Caco-2 (cell line): ENCODE data around the gene CEP83. TPM values are rescaled to one million over a fixed set of nuclear protein-coding genes. Genes with fewer than 3 reads are reported as not detected.

Source experiments
- BruUV-seq: library from RNA; stranded (reverse); fragments of 400-500 nt; replicated peaks from 2 replicates; lab custom pipeline; 2021; lab: Mats Ljungman, UMichigan
- CTCF ChIA-PET: fragments of 300-600 bp; sonication (Branson Sonifier 250); formaldehyde crosslinking; loops from one replicate; lab custom pipeline; 2022; ENCODE audit warnings: antibody characterized with exemption; lab: Charles Lee
- POLR2A ChIA-PET: fragments of 300-600 bp; sonication (Branson Sonifier 250); formaldehyde crosslinking; loops from one replicate; lab custom pipeline; 2022; ENCODE audit warnings: antibody characterized with exemption; lab: Charles Lee
- DNase-seq, 2 experiments: peaks; one replicate each; pipeline versions ENCODE4 v3.0.0 to v3.0.0-alpha.2; 2020 to 2022
- H3K27me3 ChIP-seq: replicated peaks from 2 replicates; pipeline ENCODE4 v1.6.0; 2011; ENCODE audit warnings: low read length; ENCODE audit not compliant: control insufficient read depth, insufficient read depth
- H3K36me3 ChIP-seq: 2 replicates; pipeline ENCODE4 v1.5.1; 2011; ENCODE audit warnings: low read length; ENCODE audit not compliant: control insufficient read depth, insufficient read depth
- H3K4me1 ChIP-seq: fragments of 250-450 bp; sonication (Bioruptor Pico); 2 replicates; pipeline ENCODE4 v1.5.1; 2020; ENCODE audit warnings: mild to moderate bottlenecking
- H3K4me3 ChIP-seq: 2 replicates; pipeline ENCODE4 v1.5.1; 2011; ENCODE audit warnings: low read depth, mild to moderate bottlenecking, control low read depth, low read length
- H3K9me3 ChIP-seq: fragments of 250-450 bp; sonication (Bioruptor Pico); 2 replicates; pipeline ENCODE4 v1.5.1; 2020; ENCODE audit warnings: mild to moderate bottlenecking, moderate library complexity
- H3K27ac Mint-ChIP-seq: one replicate; pipeline ENCODE4 v1.8.0; 2022; ENCODE audit warnings: mixed read lengths; ENCODE audit not compliant: unreplicated experiment
- H3K27me3 Mint-ChIP-seq: one replicate; pipeline ENCODE4 v1.8.0; 2022; ENCODE audit warnings: mixed read lengths; ENCODE audit not compliant: insufficient read depth, unreplicated experiment
- H3K36me3 Mint-ChIP-seq: one replicate; pipeline ENCODE4 v1.8.0; 2022; ENCODE audit warnings: mild to moderate bottlenecking, mixed read lengths; ENCODE audit not compliant: insufficient read depth, unreplicated experiment
- H3K4me1 Mint-ChIP-seq: one replicate; pipeline ENCODE4 v1.8.0; 2022; ENCODE audit warnings: low read depth, mixed read lengths; ENCODE audit not compliant: unreplicated experiment
- H3K4me3 Mint-ChIP-seq: one replicate; pipeline ENCODE4 v1.8.0; 2022; ENCODE audit warnings: mild to moderate bottlenecking, moderate library complexity, mixed read lengths; ENCODE audit not compliant: unreplicated experiment
- H3K9me3 Mint-ChIP-seq: one replicate; pipeline ENCODE4 v1.8.0; 2022; ENCODE audit warnings: mixed read lengths; ENCODE audit not compliant: unreplicated experiment
- intact Hi-C: fragments of 100-400 bp; cut with micrococcal nuclease; formaldehyde crosslinking; loops from one replicate; pipeline ENCODE4 v1.10.0; 2022; ENCODE audit not compliant: unreplicated experiment
- total RNA-seq: library from RNA; stranded (reverse); gene quantifications from 2 replicates; pipeline ENCODE4 v1.2.3, GENCODE V29; 2022
- TF ChIP-seq, protein P1 (sequence below), 2 experiments: fragments of 200-600 bp in 1 of 2; IDR thresholded peaks; 1 replicate in 1 of 2; 2 replicates in 1 of 2; pipeline versions ENCODE4 v1.5.1 to v1.8.0; 2011 to 2022; ENCODE audit warnings: antibody characterized with exemption in 1 of 2, control low read depth in 1 of 2, inconsistent platforms in 1 of 2, low read depth in 1 of 2, low read length in 1 of 2, mild to moderate bottlenecking in 1 of 2, moderate library complexity in 1 of 2; ENCODE audit not compliant: insufficient read depth in 1 of 2, severe bottlenecking in 1 of 2, unreplicated experiment in 1 of 2

Gene CEP83
- total RNA-seq, 1 experiment from 2014 or later: 23.3 TPM

DNA sequence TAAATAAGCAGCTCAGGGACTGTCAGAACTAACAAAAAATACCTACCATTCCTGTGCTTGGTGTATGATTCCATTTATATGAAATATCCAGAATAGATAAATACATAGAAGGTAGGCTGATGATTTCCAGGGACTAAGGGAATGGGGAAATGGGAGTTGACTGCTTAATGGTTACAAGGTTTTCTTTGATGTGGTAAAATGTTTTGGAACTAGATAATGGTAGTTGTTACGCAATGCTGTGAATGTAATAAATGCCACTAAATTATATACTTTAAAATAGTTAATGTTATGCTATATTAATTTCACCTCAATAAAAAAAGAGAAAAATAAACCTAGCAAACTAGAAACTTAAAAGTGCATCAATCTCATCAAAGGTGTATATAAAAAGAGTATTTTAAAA is 41.1 kb downstream of the CEP83 start:
- ChIA-PET CTCF (no interaction called here), POLR2A (no interaction called here)
- H3K9me3 ChIP-seq: peaks cover 11% of the 10 kb centered on the region; the same call in 1 of the 2 replicates
- BruUV-seq: no TSS peak
- no peaks in the 10 kb centered on the region for H3K4me1 ChIP-seq
- H3K27me3 ChIP-seq: no peaks in the 10 kb centered on the region
- no peak overlapping the region for H3K27ac Mint-ChIP-seq
- no peak overlapping the region for H3K4me3 ChIP-seq
- H3K4me3 Mint-ChIP-seq: no peak overlapping the region
- peaks cover 24% of the 10 kb centered on the region for H3K9me3 Mint-ChIP-seq
- no peaks in the 10 kb centered on the region for H3K36me3 ChIP-seq
- TF ChIP-seq, protein P1, sequence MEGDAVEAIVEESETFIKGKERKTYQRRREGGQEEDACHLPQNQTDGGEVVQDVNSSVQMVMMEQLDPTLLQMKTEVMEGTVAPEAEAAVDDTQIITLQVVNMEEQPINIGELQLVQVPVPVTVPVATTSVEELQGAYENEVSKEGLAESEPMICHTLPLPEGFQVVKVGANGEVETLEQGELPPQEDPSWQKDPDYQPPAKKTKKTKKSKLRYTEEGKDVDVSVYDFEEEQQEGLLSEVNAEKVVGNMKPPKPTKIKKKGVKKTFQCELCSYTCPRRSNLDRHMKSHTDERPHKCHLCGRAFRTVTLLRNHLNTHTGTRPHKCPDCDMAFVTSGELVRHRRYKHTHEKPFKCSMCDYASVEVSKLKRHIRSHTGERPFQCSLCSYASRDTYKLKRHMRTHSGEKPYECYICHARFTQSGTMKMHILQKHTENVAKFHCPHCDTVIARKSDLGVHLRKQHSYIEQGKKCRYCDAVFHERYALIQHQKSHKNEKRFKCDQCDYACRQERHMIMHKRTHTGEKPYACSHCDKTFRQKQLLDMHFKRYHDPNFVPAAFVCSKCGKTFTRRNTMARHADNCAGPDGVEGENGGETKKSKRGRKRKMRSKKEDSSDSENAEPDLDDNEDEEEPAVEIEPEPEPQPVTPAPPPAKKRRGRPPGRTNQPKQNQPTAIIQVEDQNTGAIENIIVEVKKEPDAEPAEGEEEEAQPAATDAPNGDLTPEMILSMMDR (IDR thresholded peaks at IDR 0.05; ENCODE audit: insufficient read depth in 1 of 2, low read depth in 1 of 2, low read length in 1 of 2, severe bottlenecking in 1 of 2, unreplicated experiment in 1 of 2): no peak
- H3K36me3 Mint-ChIP-seq: peaks cover 1% of the 10 kb centered on the region
- DNase-seq: no peak
- intact Hi-C loops: no loop called here
- peaks cover 10% of the 10 kb centered on the region for H3K4me1 Mint-ChIP-seq
- H3K27me3 Mint-ChIP-seq: no peaks in the 10 kb centered on the region

DNA sequence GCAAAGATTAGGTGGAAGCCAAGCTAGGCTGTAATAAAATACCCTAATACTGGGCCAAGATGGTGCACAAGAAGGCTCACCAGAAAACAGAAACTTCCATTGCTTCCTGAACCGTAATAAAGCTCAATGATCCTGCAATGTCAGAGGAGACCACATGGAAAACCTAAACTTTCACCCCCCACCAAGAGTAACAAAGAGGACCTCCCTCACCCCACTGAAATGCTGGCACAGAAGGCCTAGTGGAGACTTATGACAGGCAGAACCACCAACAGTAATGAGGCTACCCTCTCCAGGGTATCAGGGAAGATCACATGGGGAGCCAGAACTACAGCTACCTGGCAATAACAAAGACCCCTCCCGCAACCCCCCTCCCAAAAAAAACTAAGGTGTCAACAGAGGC is 43.1 kb downstream of the CEP83 start:
- Histone ChIP-seq H3K4me1 (no peaks in the 10 kb centered on the region), H3K4me3 (no peak overlapping the region), H3K27me3 (no peaks in the 10 kb centered on the region), H3K36me3 (no peaks in the 10 kb centered on the region), H3K9me3 (0 out of 2 replicates have a peak, but pooled peaks cover 5% of the 10 kb centered on the region)
- Mint-ChIP-seq H3K4me1 (peaks cover 10% of the 10 kb centered on the region), H3K4me3 (no peak overlapping the region), H3K36me3 (no peaks in the 10 kb centered on the region), H3K27me3 (no peaks in the 10 kb centered on the region), H3K27ac (no peak overlapping the region), H3K9me3 (peaks cover 15% of the 10 kb centered on the region)
- TF ChIP-seq, protein P1 (IDR thresholded peaks at IDR 0.05; ENCODE audit: insufficient read depth in 1 of 2, low read depth in 1 of 2, low read length in 1 of 2, severe bottlenecking in 1 of 2, unreplicated experiment in 1 of 2): no peak
- BruUV-seq: no TSS peak
- CTCF ChIA-PET: no interaction called here
- POLR2A ChIA-PET: no interaction called here
- no peak for DNase-seq
- intact Hi-C loops: no loop called here

DNA sequence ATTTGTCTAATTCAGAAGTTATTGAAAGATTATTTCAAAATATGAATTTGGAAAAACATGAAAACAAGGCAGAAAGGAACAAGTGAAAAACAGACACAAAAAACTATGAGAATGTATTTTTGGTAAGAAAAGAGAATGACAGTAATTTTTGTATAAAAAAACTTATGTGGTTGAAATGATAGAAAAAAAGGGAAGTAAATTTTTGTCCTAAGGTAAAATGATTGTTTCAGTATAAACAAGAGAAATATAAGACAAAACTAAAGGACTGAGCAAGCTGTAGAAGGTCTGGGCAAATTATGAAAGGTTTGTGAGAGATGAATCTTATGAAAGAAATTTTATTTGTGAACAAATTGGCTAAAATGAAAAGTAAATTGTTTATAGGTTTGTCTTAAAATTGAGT is 44.6 kb downstream of the CEP83 start:
- H3K4me1 Mint-ChIP-seq: peaks cover 10% of the 10 kb centered on the region
- TF ChIP-seq, protein P1 (IDR thresholded peaks at IDR 0.05; ENCODE audit: insufficient read depth in 1 of 2, low read depth in 1 of 2, low read length in 1 of 2, severe bottlenecking in 1 of 2, unreplicated experiment in 1 of 2): no peak
- Histone ChIP-seq H3K36me3 (no peaks in the 10 kb centered on the region), H3K9me3 (no peaks in the 10 kb centered on the region), H3K4me3 (no peak overlapping the region), H3K4me1 (no peaks in the 10 kb centered on the region), H3K27me3 (no peaks in the 10 kb centered on the region)
- POLR2A ChIA-PET: no interaction called here
- no peak for DNase-seq
- H3K27me3 Mint-ChIP-seq: no peaks in the 10 kb centered on the region
- CTCF ChIA-PET: no interaction called here
- peaks cover 14% of the 10 kb centered on the region for H3K9me3 Mint-ChIP-seq
- no peaks in the 10 kb centered on the region for H3K36me3 Mint-ChIP-seq
- intact Hi-C loops: no loop called here
- H3K4me3 Mint-ChIP-seq: no peak overlapping the region
- no TSS peak for BruUV-seq
- no peak overlapping the region for H3K27ac Mint-ChIP-seq
